Activated CD4-positive, alpha-beta memory T cell treated with anti-CD3 and anti-CD28 coated beads, Interleukin-2, amount 10 ng/mL, durations not matched to agents 7 days and 5 days (primary cell): ENCODE data around the gene DGCR8. TPM values are rescaled to one million over a fixed set of nuclear protein-coding genes. Genes with fewer than 3 reads are reported as not detected.
A peak's percentile ranks its signal among the peaks of the same experiment; 100 is the strongest.

Source experiments
- CTCF ChIA-PET: fragments of 350-600 bp; sonication (Branson Sonifier 250); formaldehyde crosslinking; loops from one replicate; lab custom pipeline; 2021; ENCODE audit warnings: antibody characterized with exemption, inconsistent platforms; lab: Charles Lee
- POLR2A ChIA-PET: fragments of 350-600 bp; sonication (Branson Sonifier 250); formaldehyde crosslinking; loops from one replicate; lab custom pipeline; 2021; ENCODE audit warnings: antibody characterized with exemption; lab: Charles Lee
- DNase-seq: peaks from one replicate; pipeline ENCODE4 v3.0.0-alpha.2; 2020
- H3K27ac Mint-ChIP-seq: one replicate; pipeline ENCODE4 v1.8.0; 2021; ENCODE audit warnings: mild to moderate bottlenecking, mixed read lengths
- H3K27me3 Mint-ChIP-seq: one replicate; pipeline ENCODE4 v1.8.0; 2021; ENCODE audit warnings: mixed read lengths
- H3K36me3 Mint-ChIP-seq: one replicate; pipeline ENCODE4 v1.8.0; 2021; ENCODE audit warnings: low read depth, mixed read lengths
- H3K4me1 Mint-ChIP-seq: one replicate; pipeline ENCODE4 v1.8.0; 2021; ENCODE audit warnings: mixed read lengths
- H3K4me3 Mint-ChIP-seq: one replicate; pipeline ENCODE4 v1.8.0; 2021; ENCODE audit warnings: mild to moderate bottlenecking, mixed read lengths
- H3K9me3 Mint-ChIP-seq: one replicate; pipeline ENCODE4 v1.8.0; 2021; ENCODE audit warnings: mixed read lengths
- total RNA-seq, 2 experiments: library from RNA; stranded (reverse); gene quantifications; one replicate each; pipeline ENCODE4 v1.2.3, GENCODE V29; 2021

DGCR8 gene
- total RNA-seq, result 10 to 100 TPM; 40.4 to 41.1 TPM

DNA sequence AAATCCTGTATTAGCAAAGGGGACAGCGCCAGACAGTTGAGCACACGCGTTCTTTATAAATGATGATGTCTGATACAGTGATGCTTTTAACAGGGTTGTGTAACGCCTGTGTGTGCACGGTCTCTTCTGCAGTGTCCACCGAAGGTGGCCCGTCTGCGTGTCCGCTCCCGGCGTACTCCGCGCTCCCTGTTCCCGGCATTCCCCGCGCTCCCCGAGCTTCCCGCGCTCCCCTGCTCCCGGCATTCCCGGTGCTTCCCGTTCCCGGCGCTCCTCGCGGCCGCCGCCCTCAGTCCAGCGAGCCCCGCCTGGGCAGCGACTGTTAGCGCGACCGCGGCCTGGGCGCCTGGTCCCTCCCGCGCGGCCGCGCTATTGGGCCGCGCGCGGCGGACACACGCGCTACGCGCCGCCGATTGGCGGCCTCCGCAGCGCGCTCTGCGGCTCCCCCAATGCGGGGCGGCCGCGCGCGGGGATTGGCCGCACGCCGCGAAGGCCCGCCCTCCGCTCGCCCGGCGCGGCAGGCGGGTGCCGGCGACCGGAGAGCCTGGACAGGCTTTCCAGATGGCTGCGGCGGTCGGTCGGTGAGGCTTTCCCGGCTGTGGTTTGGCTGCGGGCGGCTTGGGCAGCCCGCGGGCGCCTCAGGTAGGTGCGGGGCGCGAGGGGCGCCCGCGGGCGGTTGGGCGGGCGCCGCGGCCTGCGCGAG is at the start of gene DGCR8:
Gene DGCR8, plus strand, starts transcription at position 497 of the 700 bp plus-strand sequence. CDS start 5,723 bp downstream, outside the sequence.
- POLR2A ChIA-PET, result interaction anchor here (1.0 to 1.7 kb wide), 3 partner anchors 11 to 37 kb away, joined by 3 to 6 read pairs (median 4); partner anchors contain the start of gene TRMT2A

DNA sequence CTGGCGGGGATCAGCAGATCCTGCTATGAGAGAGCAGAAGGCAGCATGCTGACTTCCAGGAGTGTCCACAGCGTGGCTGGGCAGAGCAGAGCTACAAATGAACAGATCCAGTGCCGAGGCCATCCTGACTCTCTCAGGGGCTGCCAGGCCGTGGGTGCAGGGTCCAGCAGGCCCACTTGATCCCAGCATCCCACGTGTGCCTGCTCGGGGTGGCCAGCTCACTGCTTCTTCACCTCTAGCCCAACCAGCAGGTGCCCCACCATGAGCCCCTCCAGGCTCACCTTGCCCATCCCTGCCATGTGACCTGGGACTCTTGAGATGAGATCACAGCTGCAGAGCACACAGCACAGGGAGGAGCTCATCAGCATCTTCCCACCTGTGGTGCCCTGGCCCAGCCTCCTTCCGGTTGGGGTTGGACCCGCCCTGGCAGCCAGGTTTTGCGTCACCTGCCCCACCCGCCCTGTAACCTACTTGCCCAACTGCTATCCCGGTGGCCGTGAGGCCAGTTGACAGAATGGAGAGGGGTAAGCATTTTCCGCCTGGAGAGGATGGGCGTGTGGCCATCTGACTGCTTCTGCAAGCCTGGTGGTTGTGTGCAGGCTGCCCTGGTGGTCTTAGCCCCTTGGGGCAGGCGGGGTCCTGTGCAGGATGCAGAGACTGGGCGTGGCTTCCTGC is 48.2 kb upstream of the DGCR8 start:
- POLR2A ChIA-PET, result interaction anchor here (0.7 to 3.8 kb wide), 4 partner anchors 10 to 86 kb away, joined by 3 to 41 read pairs (median 4); partner anchors contain the start of genes TANGO2 and TRMT2A
- peak; percentile 74 for DNase-seq
- CTCF ChIA-PET, result interaction anchor here (0.7 kb wide), 1 partner anchor 266 kb away, joined by 3 read pairs; no protein-coding TSS in a partner anchor
- Mint-ChIP-seq H3K4me3 (no peak overlapping the region), H3K9me3 (no peaks in the 10 kb centered on the region), H3K36me3 (peaks cover 14% of the 10 kb centered on the region), H3K27ac (peak overlapping the region; percentile 74), H3K4me1 (peaks cover 51% of the 10 kb centered on the region), H3K27me3 (no peaks in the 10 kb centered on the region)

More for the DNA sequence above, at the start of gene DGCR8:
- CTCF ChIA-PET, result interaction anchor here (1.1 kb wide), 1 partner anchor 31 kb away, joined by 4 read pairs; no protein-coding TSS in a partner anchor
- peak; percentile 73 for DNase-seq
- Mint-ChIP-seq H3K36me3 (peaks cover 10% of the 10 kb centered on the region), H3K4me3 (peak within 1 kb of the TSS; percentile 93), H3K9me3 (no peaks in the 10 kb centered on the region), H3K4me1 (peaks cover 46% of the 10 kb centered on the region), H3K27ac (peak within 1 kb of the TSS; percentile 74), H3K27me3 (no peaks in the 10 kb centered on the region)

DNA sequence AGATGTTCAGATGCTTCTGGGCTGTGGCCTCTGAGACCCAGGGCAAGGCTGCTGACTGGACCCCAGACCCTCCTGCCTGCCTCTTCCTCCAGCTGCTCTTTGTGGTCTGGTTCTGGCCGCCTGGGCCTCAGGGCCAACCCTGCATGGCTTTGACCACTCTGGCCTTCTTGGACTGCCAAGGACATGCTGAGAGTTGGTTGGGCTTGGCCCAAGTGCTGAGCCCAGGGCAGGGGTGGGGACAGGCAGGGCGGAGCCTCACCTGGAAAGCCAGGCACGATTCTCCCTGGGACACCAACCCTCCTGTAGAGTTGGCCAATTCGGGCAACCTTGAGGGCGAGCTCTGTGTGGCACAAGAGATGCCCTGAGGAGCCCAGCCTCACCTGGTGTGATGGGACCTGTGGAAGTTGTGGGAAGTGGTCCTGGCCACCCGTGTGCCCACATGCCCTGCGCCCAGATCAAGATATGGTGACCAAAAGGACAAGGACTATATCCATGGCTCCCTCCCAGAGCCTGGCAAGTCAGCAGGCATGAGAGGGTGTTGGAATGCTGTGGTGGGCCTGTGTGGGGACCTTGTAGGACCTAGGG is 47.5 kb upstream of the DGCR8 start:
- no peak overlapping the region for H3K4me3 Mint-ChIP-seq
- H3K9me3 Mint-ChIP-seq, result no peaks in the 10 kb centered on the region
- H3K4me1 Mint-ChIP-seq, result peaks cover 57% of the 10 kb centered on the region
- CTCF ChIA-PET, result no interaction called here
- H3K27ac Mint-ChIP-seq, result peak overlapping the region; percentile 74
- peaks cover 20% of the 10 kb centered on the region for H3K36me3 Mint-ChIP-seq
- no peaks in the 10 kb centered on the region for H3K27me3 Mint-ChIP-seq
- POLR2A ChIA-PET, result interaction anchor here (1.2 to 3.8 kb wide), 2 partner anchors 11 to 85 kb away, joined by 5 to 41 read pairs; partner anchors contain the start of genes TANGO2 and TRMT2A
- no peak for DNase-seq

- POLR2A ChIA-PET, result interaction anchor here (1.0 to 3.8 kb wide), 3 partner anchors 12 to 84 kb away, joined by 3 to 41 read pairs (median 4); partner anchors contain the start of genes TANGO2 and TRMT2A
Observed at GRCh38 chr22:20033045-20033706, 46.9 kb upstream of the DGCR8 start.

DNA sequence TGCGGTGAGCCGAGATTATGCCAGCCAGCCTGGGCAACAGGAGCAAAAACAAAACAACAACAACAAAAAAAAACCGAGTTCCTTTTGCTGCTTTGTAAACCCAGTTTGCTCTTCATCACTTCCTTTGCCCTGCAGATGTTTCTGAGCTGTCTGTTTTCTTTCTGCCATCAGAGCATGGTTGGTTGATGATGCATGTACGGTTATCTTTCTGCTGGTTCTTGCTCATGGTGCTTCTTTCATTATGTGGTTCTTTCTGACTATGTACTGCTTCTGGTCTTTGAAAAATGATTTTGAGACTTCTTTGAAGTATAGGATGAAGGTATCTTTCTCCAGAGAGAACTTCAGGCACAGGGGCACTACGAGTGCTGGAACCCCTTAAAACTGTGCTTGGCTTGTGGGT is 45.9 kb upstream of the DGCR8 start:
- H3K36me3 Mint-ChIP-seq, result peaks cover 25% of the 10 kb centered on the region
- CTCF ChIA-PET, result interaction anchor here (0.6 kb wide), 1 partner anchor 30 kb away, joined by 3 read pairs; no protein-coding TSS in a partner anchor
- H3K4me1 Mint-ChIP-seq, result peaks cover 58% of the 10 kb centered on the region
- no peaks in the 10 kb centered on the region for H3K9me3 Mint-ChIP-seq
- no peak overlapping the region for H3K4me3 Mint-ChIP-seq
- POLR2A ChIA-PET, result interaction anchor here (0.9 to 3.8 kb wide), 4 partner anchors 11 to 83 kb away, joined by 3 to 41 read pairs (median 4); partner anchors contain the start of genes TANGO2 and TRMT2A
- no peaks in the 10 kb centered on the region for H3K27me3 Mint-ChIP-seq
- H3K27ac Mint-ChIP-seq, result peak overlapping the region; percentile 35
- no peak for DNase-seq

More at GRCh38 chr22:20033045-20033706, 46.9 kb upstream of the DGCR8 start:
- Mint-ChIP-seq H3K4me3 (no peak overlapping the region), H3K4me1 (peaks cover 58% of the 10 kb centered on the region), H3K27me3 (no peaks in the 10 kb centered on the region), H3K9me3 (no peaks in the 10 kb centered on the region), H3K27ac (peak overlapping the region; percentile 74), H3K36me3 (peaks cover 25% of the 10 kb centered on the region)
- CTCF ChIA-PET, result no interaction called here
- no peak for DNase-seq

GRCh38 chr22:20035375-20036083 is 44.5 kb upstream of the DGCR8 start:
- H3K27ac Mint-ChIP-seq, result no peak overlapping the region
- POLR2A ChIA-PET, result interaction anchor here (0.6 to 1.0 kb wide), 2 partner anchors 15 kb away, joined by 3 read pairs; partner anchors contain the start of gene TANGO2
- DNase-seq, result no peak
- peaks cover 58% of the 10 kb centered on the region for H3K4me1 Mint-ChIP-seq
- no peaks in the 10 kb centered on the region for H3K9me3 Mint-ChIP-seq
- H3K27me3 Mint-ChIP-seq, result no peaks in the 10 kb centered on the region
- H3K4me3 Mint-ChIP-seq, result no peak overlapping the region
- H3K36me3 Mint-ChIP-seq, result peaks cover 35% of the 10 kb centered on the region
- CTCF ChIA-PET, result interaction anchor here (0.6 kb wide), 2 partner anchors 87 to 257 kb away, joined by 3 read pairs; no protein-coding TSS in a partner anchor

DNA sequence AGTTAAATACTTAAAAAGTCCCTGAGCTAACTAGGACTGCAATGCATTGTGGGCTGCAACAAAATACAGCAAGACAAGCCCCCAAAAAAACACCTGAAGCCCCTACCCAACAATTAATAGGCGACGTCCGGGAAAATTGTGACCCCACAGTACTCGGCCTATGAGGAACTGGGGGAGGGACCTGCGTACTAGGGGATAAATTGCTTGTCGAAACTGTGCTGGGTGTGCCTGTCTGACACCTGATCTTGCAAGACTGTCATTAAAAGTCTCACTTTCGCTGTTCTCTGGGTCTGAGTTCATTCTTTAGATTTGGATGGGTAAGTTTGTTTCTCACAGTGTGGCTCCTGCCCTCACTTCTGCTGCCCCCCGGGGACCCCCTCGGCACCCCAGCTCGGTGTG is 44.0 kb upstream of the DGCR8 start:
- no peak overlapping the region for H3K27ac Mint-ChIP-seq
- ChIA-PET POLR2A (interaction anchor here (1.0 kb wide), 1 partner anchor 16 kb away, joined by 3 read pairs; no protein-coding TSS in a partner anchor), CTCF (no interaction called here)
- no peak overlapping the region for H3K4me3 Mint-ChIP-seq
- peaks cover 35% of the 10 kb centered on the region for H3K36me3 Mint-ChIP-seq
- no peaks in the 10 kb centered on the region for H3K27me3 Mint-ChIP-seq
- H3K9me3 Mint-ChIP-seq, result no peaks in the 10 kb centered on the region
- no peak for DNase-seq
- H3K4me1 Mint-ChIP-seq, result peaks cover 57% of the 10 kb centered on the region

DNA sequence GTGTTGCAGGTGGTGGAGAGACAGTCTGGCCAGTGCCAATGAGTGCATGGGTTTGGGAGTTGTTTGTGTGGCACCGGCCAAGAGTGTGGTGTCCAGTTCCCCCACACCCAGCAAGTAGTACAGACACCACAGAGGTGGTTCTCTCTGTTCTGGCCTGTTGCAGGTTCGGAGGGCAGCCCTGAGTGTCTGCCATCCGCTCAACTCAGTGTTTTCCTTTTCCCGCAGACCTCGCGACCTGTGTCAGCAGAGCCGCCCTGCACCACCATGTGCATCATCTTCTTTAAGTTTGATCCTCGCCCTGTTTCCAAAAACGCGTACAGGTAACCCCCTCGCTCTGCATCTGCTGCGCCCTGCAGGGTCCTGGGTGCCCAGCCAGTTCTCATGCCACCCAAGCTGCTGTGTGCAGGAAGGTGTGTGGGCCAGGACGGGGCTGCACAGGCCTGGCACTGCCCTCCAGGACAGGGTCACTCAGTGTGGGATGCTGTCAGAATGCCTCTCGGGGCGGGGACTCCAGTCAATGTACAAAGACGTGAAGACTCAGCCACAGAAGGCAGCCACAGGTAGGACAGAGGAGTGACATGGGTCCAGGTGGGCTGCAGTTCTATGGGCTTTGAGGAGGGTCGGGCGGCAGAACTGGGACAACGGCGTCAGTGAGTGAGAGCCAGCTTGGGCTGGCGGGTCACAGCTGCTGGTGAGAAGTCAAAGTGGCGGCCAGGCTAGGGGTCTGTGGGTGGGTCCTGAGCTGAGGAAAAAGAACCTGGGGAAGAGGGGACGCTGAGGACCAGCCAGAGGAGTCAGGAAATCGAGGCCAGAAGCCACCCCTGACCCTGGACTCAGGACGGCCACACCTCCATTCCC is 43.3 kb upstream of the DGCR8 start:
- Mint-ChIP-seq H3K27ac (no peak overlapping the region), H3K27me3 (no peaks in the 10 kb centered on the region), H3K9me3 (no peaks in the 10 kb centered on the region), H3K4me3 (no peak overlapping the region), H3K36me3 (peaks cover 35% of the 10 kb centered on the region), H3K4me1 (peaks cover 50% of the 10 kb centered on the region)
- no peak for DNase-seq
- ChIA-PET CTCF (no interaction called here), POLR2A (no interaction called here)

DNA sequence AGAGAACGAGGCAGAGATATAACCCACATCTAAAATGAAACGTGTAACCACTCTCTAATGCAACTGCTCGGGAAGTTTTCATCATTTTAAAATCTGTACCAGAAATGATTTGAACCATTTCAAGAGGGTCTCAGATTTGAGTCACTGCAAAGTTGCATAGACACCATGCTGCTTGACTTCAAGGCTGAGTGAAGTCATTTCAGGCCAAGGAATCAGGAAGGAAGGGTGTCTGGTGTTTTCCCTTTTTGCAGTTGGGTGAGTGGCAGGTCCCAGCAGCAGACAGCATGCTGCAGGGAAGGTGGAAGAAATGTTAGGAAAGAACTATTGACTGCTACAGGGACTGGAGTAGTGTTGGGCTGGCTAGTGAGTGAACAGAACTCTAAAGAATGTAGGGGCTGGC is 42.6 kb upstream of the DGCR8 start:
- no peak overlapping the region for H3K27ac Mint-ChIP-seq
- ChIA-PET POLR2A (no interaction called here), CTCF (no interaction called here)
- H3K4me3 Mint-ChIP-seq, result no peak overlapping the region
- no peaks in the 10 kb centered on the region for H3K9me3 Mint-ChIP-seq
- H3K36me3 Mint-ChIP-seq, result peaks cover 33% of the 10 kb centered on the region
- no peaks in the 10 kb centered on the region for H3K27me3 Mint-ChIP-seq
- peaks cover 44% of the 10 kb centered on the region for H3K4me1 Mint-ChIP-seq
- DNase-seq, result no peak

DNA sequence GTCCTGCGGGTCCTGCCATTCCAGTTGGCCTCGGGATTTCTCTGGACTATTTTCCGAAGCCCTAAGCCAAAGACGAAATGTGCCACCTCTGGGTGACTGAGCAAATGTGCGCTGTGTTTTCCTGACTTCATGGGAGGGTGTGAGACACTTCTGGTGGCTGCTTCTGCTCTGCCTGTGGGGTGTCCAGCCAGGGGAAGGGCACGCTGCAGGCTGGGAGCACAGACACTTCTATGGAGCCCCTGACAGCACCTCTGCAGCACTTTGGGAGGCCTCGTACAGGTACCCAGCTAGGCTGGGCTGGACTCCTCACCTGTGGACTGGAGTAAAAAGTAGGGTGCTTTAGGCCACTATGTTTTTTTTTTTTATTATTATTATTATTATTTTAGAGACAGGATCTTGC is 41.5 kb upstream of the DGCR8 start:
- CTCF ChIA-PET, result interaction anchor here (0.6 kb wide), 1 partner anchor 82 kb away, joined by 3 read pairs; no protein-coding TSS in a partner anchor
- POLR2A ChIA-PET, result no interaction called here

More for the DNA sequence above, 41.5 kb upstream of the DGCR8 start:
- no peaks in the 10 kb centered on the region for H3K9me3 Mint-ChIP-seq
- peaks cover 36% of the 10 kb centered on the region for H3K36me3 Mint-ChIP-seq
- H3K4me3 Mint-ChIP-seq, result no peak overlapping the region
- H3K27me3 Mint-ChIP-seq, result no peaks in the 10 kb centered on the region
- H3K27ac Mint-ChIP-seq, result no peak overlapping the region
- H3K4me1 Mint-ChIP-seq, result peaks cover 34% of the 10 kb centered on the region
- no peak for DNase-seq
